Measurements from ENCODE around the gene TNFAIP8L2. TPM values are rescaled to one million over a fixed set of nuclear protein-coding genes. Genes with fewer than 3 reads are reported as not detected.

TNFAIP8L2 gene
- polyA plus RNA-seq, 2 of the 4 experiments (the other 2 are of a cell fraction), result not detected

- no peak for TF ChIP-seq RNF2 (IDR thresholded peaks at IDR 0.05; ENCODE audit: borderline replicate concordance, low read depth)
- no peak for TF ChIP-seq FOSL2 (IDR thresholded peaks at IDR 0.05)
- TF ChIP-seq FOSL2 (CRISPR knock-in tag; IDR thresholded peaks at IDR 0.05), result no peak
- no peak for TF ChIP-seq RFX5 (IDR thresholded peaks at IDR 0.05)
- TF ChIP-seq SREBF2 (IDR thresholded peaks at IDR 0.05), result no peak
- no peak for TF ChIP-seq ESRRA (IDR thresholded peaks at IDR 0.05; ENCODE audit: borderline replicate concordance, low read length)
- TF ChIP-seq NPAS2 (CRISPR knock-in tag; IDR thresholded peaks at IDR 0.05; ENCODE audit: borderline replicate concordance), result no peak
- TF ChIP-seq RCOR1 (IDR thresholded peaks at IDR 0.05; ENCODE audit: low read depth, low read length), result no peak
- no peak for TF ChIP-seq HOXB5 (CRISPR knock-in tag; IDR thresholded peaks at IDR 0.05)
- TF ChIP-seq PHF8 (IDR thresholded peaks at IDR 0.05; ENCODE audit: borderline replicate concordance, low read depth), result no peak
- TF ChIP-seq JUN (IDR thresholded peaks at IDR 0.05), result no peak
These were observed 10.1 kb downstream of the TNFAIP8L2 start (continued) for GRCh38 chr1:151166505-151166956.

- Histone ChIP-seq H3K4me1 (peaks cover 14% of the 10 kb centered on the region; the same call in 2 of the 3 replicates), H3K4me3 (peak overlapping the region; percentile 75), H3K27ac (peak overlapping the region in 1 of 2 experiments; percentile 91; a peak in 3 of 6 replicates), H3K9me3 (no peaks in the 10 kb centered on the region), H3K4me2 (peak overlapping the region; percentile 93)
- ChIA-PET POLR2A (no interaction called here), CTCF (interaction anchor here (1.1 to 3.1 kb wide), 8 partner anchors 9 to 141 kb away, joined by 3 to 10 read pairs (median 4); partner anchors contain the start of genes GABPB2, PSMD4, TMOD4 and TNFAIP8L2)
- FAIRE-seq, result no peak
- no peak for ATAC-seq
- WGBS (ENCODE audit: missing lambda C conversion rate), result 83% methylated on average over 6 of the region's 6 CpGs
- no peak for DNase-seq (ENCODE audit: low read depth in 1 of 2, low spot score in 1 of 2)
- TF ChIP-seq HDAC2 (IDR thresholded peaks at IDR 0.05) (no peak), BHLHE40 (IDR thresholded peaks at IDR 0.05; ENCODE audit: low read depth, low read length) (no peak), BCL3 (IDR thresholded peaks at IDR 0.05) (no peak), RARB (CRISPR knock-in tag; IDR thresholded peaks at IDR 0.05) (no peak), CHD4 (IDR thresholded peaks at IDR 0.05; ENCODE audit: borderline replicate concordance) (no peak), SMC3 (IDR thresholded peaks at IDR 0.05) (no peak), CEBPB (IDR thresholded peaks at IDR 0.05) (no peak), EHF (CRISPR knock-in tag; IDR thresholded peaks at IDR 0.05) (no peak)
These were observed 10.7 kb downstream of the TNFAIP8L2 start for GRCh38 chr1:151167116-151167515.

GRCh38 chr1:151171190-151171589 lies 14.7 kb downstream of the TNFAIP8L2 start:
- FAIRE-seq (no peak), DNase-seq (ENCODE audit: low read depth in 1 of 2, low spot score in 1 of 2) (no peak)

More at GRCh38 chr1:151171190-151171589, 14.7 kb downstream of the TNFAIP8L2 start:
- H3K4me3 ChIP-seq, result no peak overlapping the region
- ATAC-seq, result no peak
- ChIA-PET POLR2A (no interaction called here), CTCF (interaction anchor here (0.6 to 1.3 kb wide), 6 partner anchors 24 to 147 kb away, joined by 3 read pairs; partner anchors contain the start of gene GABPB2)
- no peak overlapping the region for H3K27ac ChIP-seq
- no peak overlapping the region for H3K4me2 ChIP-seq
- WGBS (ENCODE audit: missing lambda C conversion rate), result 82% methylated on average over 5 of the region's 5 CpGs
- TF ChIP-seq FOSB (CRISPR knock-in tag; IDR thresholded peaks at IDR 0.05) (no peak), HEYL (CRISPR knock-in tag; IDR thresholded peaks at IDR 0.05) (no peak), RCOR1 (IDR thresholded peaks at IDR 0.05; ENCODE audit: low read depth, low read length) (no peak), EHF (CRISPR knock-in tag; IDR thresholded peaks at IDR 0.05) (no peak), HOXB13 (CRISPR knock-in tag; IDR thresholded peaks at IDR 0.05; ENCODE audit: low read depth) (no peak), KDM5A (IDR thresholded peaks at IDR 0.05) (no peak), RAD21 (conservative IDR thresholded peaks at IDR 0.05 in 1 of 2, IDR thresholded peaks at IDR 0.05 in 1 of 2) (no peak), NFE2L2 (conservative IDR thresholded peaks at IDR 0.05; ENCODE audit: low read length) (no peak), CHD2 (IDR thresholded peaks at IDR 0.05; ENCODE audit: low read length, partially characterized antibody) (no peak), POLR2AphosphoS2 (conservative IDR thresholded peaks at IDR 0.05; ENCODE audit: low read length) (no peak), ZFP36 (IDR thresholded peaks at IDR 0.05; ENCODE audit: borderline replicate concordance, partially characterized antibody) (no peak), CBX2 (IDR thresholded peaks at IDR 0.05; ENCODE audit: borderline replicate concordance, low read depth) (no peak), PHF8 (IDR thresholded peaks at IDR 0.05; ENCODE audit: borderline replicate concordance, low read depth) (no peak), EP300 (IDR thresholded peaks at IDR 0.05) (no peak)
- peaks cover 7% of the 10 kb centered on the region; the same call in 2 of the 3 replicates for H3K4me1 ChIP-seq
- no peaks in the 10 kb centered on the region for H3K9me3 ChIP-seq

Measured in A549 (cell line).